ENCODE measurements around the gene CTLA4. TPM values are rescaled to one million over a fixed set of nuclear protein-coding genes. Genes with fewer than 3 reads are reported as not detected.

Gene CTLA4
- total RNA-seq, 1 donor from 2014 or later = 7.9 TPM

DNA sequence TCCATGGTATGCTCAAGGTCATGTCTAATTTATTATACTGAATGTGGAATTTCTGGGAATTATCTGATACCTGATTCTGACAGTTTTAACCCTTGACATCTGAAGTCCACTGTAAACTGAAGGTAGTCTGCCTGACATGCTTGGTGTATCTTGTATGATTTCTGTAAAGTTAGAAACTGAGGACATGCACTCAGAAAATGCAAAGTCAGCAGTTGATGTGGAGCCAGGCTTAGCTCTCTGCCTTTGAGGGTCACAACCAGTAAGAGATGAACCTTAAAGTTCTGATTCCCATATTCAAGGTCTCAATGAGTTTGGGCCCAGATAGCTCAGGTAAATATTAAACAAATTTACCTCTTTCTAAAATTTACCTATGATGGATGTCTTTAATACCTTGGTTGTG is 12.3 kb upstream of the CTLA4 start:
- no peak overlapping the region for H3K27ac ChIP-seq
- H3K27me3 ChIP-seq = no peaks in the 10 kb centered on the region
- TF ChIP-seq, protein P1, sequence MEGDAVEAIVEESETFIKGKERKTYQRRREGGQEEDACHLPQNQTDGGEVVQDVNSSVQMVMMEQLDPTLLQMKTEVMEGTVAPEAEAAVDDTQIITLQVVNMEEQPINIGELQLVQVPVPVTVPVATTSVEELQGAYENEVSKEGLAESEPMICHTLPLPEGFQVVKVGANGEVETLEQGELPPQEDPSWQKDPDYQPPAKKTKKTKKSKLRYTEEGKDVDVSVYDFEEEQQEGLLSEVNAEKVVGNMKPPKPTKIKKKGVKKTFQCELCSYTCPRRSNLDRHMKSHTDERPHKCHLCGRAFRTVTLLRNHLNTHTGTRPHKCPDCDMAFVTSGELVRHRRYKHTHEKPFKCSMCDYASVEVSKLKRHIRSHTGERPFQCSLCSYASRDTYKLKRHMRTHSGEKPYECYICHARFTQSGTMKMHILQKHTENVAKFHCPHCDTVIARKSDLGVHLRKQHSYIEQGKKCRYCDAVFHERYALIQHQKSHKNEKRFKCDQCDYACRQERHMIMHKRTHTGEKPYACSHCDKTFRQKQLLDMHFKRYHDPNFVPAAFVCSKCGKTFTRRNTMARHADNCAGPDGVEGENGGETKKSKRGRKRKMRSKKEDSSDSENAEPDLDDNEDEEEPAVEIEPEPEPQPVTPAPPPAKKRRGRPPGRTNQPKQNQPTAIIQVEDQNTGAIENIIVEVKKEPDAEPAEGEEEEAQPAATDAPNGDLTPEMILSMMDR (IDR thresholded peaks at IDR 0.05) = no peak
- TF ChIP-seq POLR2AphosphoS5 (IDR thresholded peaks at IDR 0.05; ENCODE audit: insufficient read depth in 1 of 2, low read depth in 1 of 2) (no peak), POLR2A (IDR thresholded peaks at IDR 0.05) (no peak)
- intact Hi-C loops (cut with DNase I) = no loop called here
- no peak overlapping the region for H3K4me3 ChIP-seq
- no peaks in the 10 kb centered on the region for H3K9me3 ChIP-seq
- H3K36me3 ChIP-seq = no peaks in the 10 kb centered on the region
- peaks cover 6% of the 10 kb centered on the region for H3K4me1 ChIP-seq
- no peak for DNase-seq (ENCODE audit: extremely low spot score in 2 of 2)

DNA sequence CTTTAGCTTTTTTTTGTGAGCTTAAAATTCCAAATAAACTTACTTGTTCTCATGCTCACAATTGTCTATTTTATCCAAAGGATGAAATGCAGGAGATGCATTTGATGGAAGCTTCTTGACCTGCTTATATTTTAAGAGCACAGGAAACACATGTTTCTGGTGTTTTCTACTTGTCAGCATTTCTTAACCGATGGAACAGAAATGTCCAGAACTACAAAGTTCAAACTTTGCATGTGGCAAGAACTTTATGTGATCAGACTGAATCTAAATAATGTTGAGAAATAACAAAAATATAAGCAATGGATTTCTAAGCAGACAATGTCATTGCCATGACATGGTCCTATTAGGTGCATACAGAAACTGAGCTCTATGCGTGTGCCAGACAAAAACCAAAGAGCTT is 9.9 kb upstream of the CTLA4 start:
- Histone ChIP-seq H3K4me3 (no peak overlapping the region), H3K36me3 (no peaks in the 10 kb centered on the region), H3K27ac (no peak overlapping the region), H3K9me3 (no peaks in the 10 kb centered on the region), H3K4me1 (peaks cover 6% of the 10 kb centered on the region), H3K27me3 (no peaks in the 10 kb centered on the region)
- DNase-seq (ENCODE audit: extremely low spot score in 2 of 2) = no peak
- intact Hi-C loops (cut with DNase I) = no loop called here
- TF ChIP-seq POLR2AphosphoS5 (IDR thresholded peaks at IDR 0.05; ENCODE audit: insufficient read depth in 1 of 2, low read depth in 1 of 2) (no peak), POLR2A (IDR thresholded peaks at IDR 0.05) (no peak)
- TF ChIP-seq, protein P1 (IDR thresholded peaks at IDR 0.05) = no peak

DNA sequence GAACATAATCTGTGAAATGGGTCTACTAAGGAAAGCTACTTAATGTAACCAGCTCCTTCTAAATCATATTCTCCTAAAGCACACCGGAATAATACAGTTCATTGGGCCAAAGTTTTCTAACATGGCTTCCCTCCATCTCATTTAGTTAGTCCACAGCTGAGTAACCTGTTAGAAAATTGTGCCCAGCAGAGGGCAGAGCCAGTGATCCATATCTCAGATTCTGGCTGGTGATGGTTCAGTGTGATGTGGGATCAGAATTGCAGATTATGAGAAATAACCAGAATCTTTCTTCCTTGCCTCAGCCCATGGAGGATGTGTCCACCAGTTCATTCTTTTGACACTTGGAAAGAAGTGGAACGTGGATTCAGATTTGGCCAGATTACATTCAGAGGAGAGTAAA is 9.4 kb upstream of the CTLA4 start:
- no peak for DNase-seq (ENCODE audit: extremely low spot score in 2 of 2)
- intact Hi-C loops (cut with DNase I) = no loop called here
- TF ChIP-seq, protein P1 (IDR thresholded peaks at IDR 0.05) = no peak
- TF ChIP-seq POLR2A (IDR thresholded peaks at IDR 0.05) (no peak), POLR2AphosphoS5 (IDR thresholded peaks at IDR 0.05; ENCODE audit: insufficient read depth in 1 of 2, low read depth in 1 of 2) (no peak)
- Histone ChIP-seq H3K9me3 (no peaks in the 10 kb centered on the region), H3K4me3 (no peak overlapping the region), H3K27ac (no peak overlapping the region), H3K27me3 (no peaks in the 10 kb centered on the region), H3K4me1 (peaks cover 6% of the 10 kb centered on the region), H3K36me3 (no peaks in the 10 kb centered on the region)

DNA sequence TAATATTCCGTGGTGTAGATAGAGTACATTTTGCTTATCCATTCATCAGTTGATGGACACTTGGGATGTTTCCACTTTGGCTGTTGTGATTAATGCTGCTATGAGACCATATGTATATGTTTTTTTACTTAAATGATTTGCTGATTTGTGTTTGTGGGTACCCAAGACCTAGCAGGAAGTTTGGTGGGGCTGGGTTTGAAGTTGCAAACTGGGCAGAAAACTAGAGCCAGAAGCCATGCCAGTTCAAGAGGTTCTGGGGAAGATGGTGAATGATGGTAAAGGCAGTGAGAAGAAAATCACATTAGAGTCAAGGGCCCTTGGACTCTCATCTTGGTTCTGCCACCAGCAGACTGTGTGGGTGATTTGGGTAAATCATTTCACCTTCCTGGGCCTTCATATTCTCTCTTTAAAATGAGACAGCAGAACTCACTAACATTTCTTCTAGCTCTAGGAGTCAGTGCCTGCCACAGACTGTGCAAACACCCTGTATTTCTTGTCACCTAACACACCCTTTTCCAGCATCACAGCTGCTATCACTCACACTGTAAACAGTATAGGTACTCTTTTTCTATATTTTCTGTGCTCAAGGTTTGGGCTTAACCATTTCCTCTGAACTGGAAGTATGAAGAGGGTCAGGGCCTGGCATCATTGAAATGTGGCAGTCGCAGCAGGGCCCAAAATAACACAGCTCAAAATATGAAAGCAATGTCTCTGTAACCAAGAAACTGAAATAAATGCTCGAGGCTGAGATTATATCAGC is 8.4 kb upstream of the CTLA4 start:
- H3K27ac ChIP-seq = no peak overlapping the region

DNA sequence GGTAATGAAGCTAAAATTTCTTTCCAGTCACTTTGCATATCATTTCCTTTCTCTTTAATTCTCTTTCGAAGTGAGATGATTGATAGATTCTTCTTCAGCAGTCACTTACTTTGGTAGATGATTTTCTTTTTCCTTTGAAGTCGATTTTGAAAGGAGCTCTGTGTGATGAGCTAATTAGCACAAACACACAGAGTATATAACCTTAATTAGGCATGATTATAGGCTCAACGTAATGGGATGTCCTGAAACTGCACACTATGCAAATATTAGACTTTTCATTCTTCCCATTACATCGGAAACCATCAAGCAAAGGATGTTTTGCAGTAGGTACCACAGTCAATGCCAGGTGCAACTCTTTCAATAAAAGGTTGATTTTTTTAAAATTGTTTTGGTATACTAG is 6.4 kb upstream of the CTLA4 start:
- Histone ChIP-seq H3K4me1 (no peaks in the 10 kb centered on the region), H3K9me3 (no peaks in the 10 kb centered on the region), H3K36me3 (no peaks in the 10 kb centered on the region), H3K4me3 (no peak overlapping the region), H3K27ac (no peak overlapping the region), H3K27me3 (no peaks in the 10 kb centered on the region)
- intact Hi-C loops (cut with DNase I) = no loop called here
- TF ChIP-seq POLR2A (IDR thresholded peaks at IDR 0.05) (no peak), POLR2AphosphoS5 (IDR thresholded peaks at IDR 0.05; ENCODE audit: insufficient read depth in 1 of 2, low read depth in 1 of 2) (no peak)
- TF ChIP-seq, protein P1 (IDR thresholded peaks at IDR 0.05) = no peak
- no peak for DNase-seq (ENCODE audit: extremely low spot score in 2 of 2)

More for the DNA sequence above, 8.4 kb upstream of the CTLA4 start:
- intact Hi-C loops (cut with DNase I) = no loop called here
- Histone ChIP-seq H3K36me3 (no peaks in the 10 kb centered on the region), H3K27me3 (no peaks in the 10 kb centered on the region), H3K9me3 (no peaks in the 10 kb centered on the region), H3K4me3 (no peak overlapping the region), H3K4me1 (no peaks in the 10 kb centered on the region)
- DNase-seq (ENCODE audit: extremely low spot score in 2 of 2) = no peak
- TF ChIP-seq POLR2AphosphoS5 (IDR thresholded peaks at IDR 0.05; ENCODE audit: insufficient read depth in 1 of 2, low read depth in 1 of 2) (no peak), POLR2A (IDR thresholded peaks at IDR 0.05) (no peak)
- TF ChIP-seq, protein P1 (IDR thresholded peaks at IDR 0.05) = no peak
